Esophagus muscularis mucosa (tissue), 4 donors: ENCODE measurements around the gene SLC39A11. TPM values are rescaled to one million over a fixed set of nuclear protein-coding genes. Genes with fewer than 3 reads are reported as not detected.

Source experiments
- DNase-seq: peaks from one replicate; pipeline ENCODE4 v3.0.0-alpha.2; 2017; ENCODE audit errors: extremely low spot score
- H3K27ac ChIP-seq, 4 donors: fragments of 200-600 bp; sonication (generic); replicated peaks in 1 of 4; 1 replicate in 3 of 4; 2 replicates in 1 of 4; pipeline ENCODE4 v1.5.1; 2016 to 2019; ENCODE audit warnings: mild to moderate bottlenecking in 1 of 4
- H3K27me3 ChIP-seq, 4 donors: fragments of 200-600 bp; sonication (generic); one replicate each; pipeline versions ENCODE4 v1.5.1 to v1.6.0; 2016 to 2019
- H3K36me3 ChIP-seq, 4 donors: fragments of 200-600 bp; sonication (generic); one replicate each; pipeline ENCODE4 v1.5.1; 2016 to 2019
- H3K4me1 ChIP-seq, 4 donors: fragments of 200-600 bp; sonication (generic); one replicate each; pipeline ENCODE4 v1.5.1; 2016 to 2019
- H3K4me3 ChIP-seq, 4 donors: fragments of 200-600 bp; sonication (generic); 1 replicate in 2 of 4; 2 replicates in 2 of 4; pipeline ENCODE4 v1.5.1; 2016 to 2019; ENCODE audit warnings: mild to moderate bottlenecking in 4 of 4, moderate library complexity in 1 of 4
- H3K9me3 ChIP-seq, 4 donors: fragments of 200-600 bp; sonication (generic); 1 replicate in 3 of 4; 2 replicates in 1 of 4; pipeline ENCODE4 v1.5.1; 2016 to 2019
- CTCF ChIP-seq, 3 experiments: fragments of 200-600 bp in 2 of 3; fragments of 450-650 bp in 1 of 3; sonication (generic) in 2 of 3; IDR thresholded peaks; one replicate each; pipeline ENCODE4 v1.5.1; 2017 to 2019; ENCODE audit warnings: antibody characterized with exemption in 3 of 3, mild to moderate bottlenecking in 2 of 3, moderate library complexity in 1 of 3
- EP300 ChIP-seq: sonication (generic); formaldehyde crosslinking; IDR thresholded peaks from one replicate; pipeline ENCODE4 v1.6.1; 2017; ENCODE audit warnings: antibody characterized with exemption
- POLR2A ChIP-seq: fragments of 450-650 bp; IDR thresholded peaks from one replicate; pipeline ENCODE4 v1.6.1; 2017; ENCODE audit warnings: antibody characterized with exemption, moderate library complexity, mild to moderate bottlenecking, low read depth
- POLR2AphosphoS5 ChIP-seq, 2 donors: sonication (generic); formaldehyde crosslinking; IDR thresholded peaks; one replicate each; pipeline ENCODE4 v1.6.1; 2017; ENCODE audit warnings: antibody characterized with exemption in 2 of 2
- whole genome bisulfite sequencing: methylation state at CpG from one replicate; pipeline ENCODE4 v1.1.5; 2018; 5-methylcytosine and 5-hydroxymethylcytosine counted together
- intact Hi-C: fragments of 100-400 bp; cut with DNase I; formaldehyde crosslinking; loops from one replicate; pipeline ENCODE4 v1.15.1; 2023
- total RNA-seq, 4 donors: library from RNA; depleted of rRNA; stranded (reverse); fragments of >200 nt; gene quantifications; one replicate each; pipeline versions ENCODE4 v1.1.0 to v1.2.1, GENCODE V29; 2016

Gene SLC39A11
- total RNA-seq, 4 donors from 2014 or later: 7.5 to 20.2 (median 18.4) TPM

DNA sequence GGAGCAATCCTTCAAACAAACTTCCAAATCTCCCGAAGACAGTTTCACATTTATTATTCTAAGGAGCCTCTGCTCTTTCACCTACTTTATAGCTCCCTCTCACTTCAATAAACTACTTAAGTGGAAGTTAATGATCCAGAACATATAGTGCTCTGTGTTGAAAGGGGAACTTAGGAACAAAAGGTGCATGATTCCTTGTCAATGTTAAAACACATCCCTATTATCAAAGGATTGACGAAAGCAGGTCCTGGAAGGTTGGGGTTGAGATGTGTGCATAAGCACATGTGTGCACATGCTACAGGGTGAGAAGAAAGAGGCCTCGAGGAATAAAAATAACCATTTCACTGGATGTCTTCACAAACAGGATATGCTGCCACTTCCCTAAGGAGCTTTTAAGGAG lies 170.3 kb downstream of the SLC39A11 start:
- H3K36me3 ChIP-seq: no peaks in the 10 kb centered on the region
- TF ChIP-seq EP300 (no peak), POLR2AphosphoS5 (IDR thresholded peaks at IDR 0.05) (no peak), POLR2A (no peak), CTCF (IDR thresholded peaks at IDR 0.05) (no peak)
- H3K9me3 ChIP-seq: no peaks in the 10 kb centered on the region
- DNase-seq: no peak
- H3K27me3 ChIP-seq: no peaks in the 10 kb centered on the region
- H3K27ac ChIP-seq: no peak overlapping the region
- H3K4me1 ChIP-seq: no peaks in the 10 kb centered on the region
- intact Hi-C loops: no loop called here
- 71% methylated on average over 3 of the region's 3 CpGs for WGBS
- no peak overlapping the region for H3K4me3 ChIP-seq

GRCh38 chr17:72921347-72922054 lies 171.0 kb downstream of the SLC39A11 start:
- no peak for TF ChIP-seq EP300
- TF ChIP-seq POLR2AphosphoS5 (IDR thresholded peaks at IDR 0.05): no peak
- TF ChIP-seq CTCF (IDR thresholded peaks at IDR 0.05): no peak
- no peaks in the 10 kb centered on the region for H3K36me3 ChIP-seq

GRCh38 chr17:72920513-72920912 lies 172.0 kb downstream of the SLC39A11 start:
- WGBS: 90% methylated on average over 2 of the region's 2 CpGs
- Histone ChIP-seq H3K36me3 (no peaks in the 10 kb centered on the region), H3K27ac (no peak overlapping the region), H3K4me3 (no peak overlapping the region), H3K9me3 (no peaks in the 10 kb centered on the region), H3K4me1 (no peaks in the 10 kb centered on the region), H3K27me3 (no peaks in the 10 kb centered on the region)
- TF ChIP-seq EP300: no peak
- no peak for TF ChIP-seq POLR2AphosphoS5 (IDR thresholded peaks at IDR 0.05)
- no peak for TF ChIP-seq CTCF (IDR thresholded peaks at IDR 0.05)
- no peak for TF ChIP-seq POLR2A
- intact Hi-C loops: no loop called here
- no peak for DNase-seq

More at GRCh38 chr17:72921347-72922054, 171.0 kb downstream of the SLC39A11 start:
- no peaks in the 10 kb centered on the region for H3K4me1 ChIP-seq
- no peaks in the 10 kb centered on the region for H3K27me3 ChIP-seq
- 90% methylated on average over 5 of the region's 5 CpGs for WGBS
- no peak for DNase-seq
- H3K9me3 ChIP-seq: no peaks in the 10 kb centered on the region
- H3K27ac ChIP-seq: no peak overlapping the region
- intact Hi-C loops: no loop called here
- H3K4me3 ChIP-seq: no peak overlapping the region

- no peaks in the 10 kb centered on the region for H3K9me3 ChIP-seq
- no peak for DNase-seq
- no peak overlapping the region for H3K4me3 ChIP-seq
- intact Hi-C loops: no loop called here
- TF ChIP-seq CTCF (IDR thresholded peaks at IDR 0.05): no peak
- no peak for TF ChIP-seq POLR2A
- TF ChIP-seq EP300: no peak
- TF ChIP-seq POLR2AphosphoS5 (IDR thresholded peaks at IDR 0.05): no peak
- H3K36me3 ChIP-seq: no peaks in the 10 kb centered on the region
- no peaks in the 10 kb centered on the region for H3K27me3 ChIP-seq
- H3K4me1 ChIP-seq: no peaks in the 10 kb centered on the region
- H3K27ac ChIP-seq: no peak overlapping the region
- 82% methylated on average over 8 of the region's 8 CpGs for WGBS
Observed at GRCh38 chr17:72916991-72917390, 175.5 kb downstream of the SLC39A11 start.

DNA sequence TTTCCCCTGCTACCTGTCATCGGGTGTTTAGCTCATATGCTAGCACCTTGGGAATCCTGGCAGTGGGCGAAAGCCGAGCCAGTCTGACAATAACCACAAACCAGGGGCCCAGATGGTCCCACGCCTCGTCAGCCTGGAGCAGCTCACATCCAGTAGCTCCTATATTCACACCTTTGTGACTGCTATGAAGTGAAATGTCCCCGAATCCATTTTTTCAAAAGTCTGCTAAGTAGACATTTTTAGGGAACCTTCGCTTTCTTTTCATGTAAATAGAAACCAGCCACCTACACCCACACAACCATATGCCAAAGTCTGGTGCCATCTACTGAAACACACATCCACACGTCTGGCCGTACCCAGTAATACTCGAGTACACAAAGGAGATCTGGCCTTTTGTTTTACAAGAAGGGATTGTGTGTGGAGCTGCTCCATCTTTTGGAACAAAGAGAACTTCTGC lies 176.8 kb downstream of the SLC39A11 start:
- no peak for TF ChIP-seq CTCF (IDR thresholded peaks at IDR 0.05)
- no peak for TF ChIP-seq POLR2A
- H3K4me3 ChIP-seq: no peak overlapping the region
- no peaks in the 10 kb centered on the region for H3K4me1 ChIP-seq
- no peaks in the 10 kb centered on the region for H3K36me3 ChIP-seq
- H3K27me3 ChIP-seq: no peaks in the 10 kb centered on the region
- 92% methylated on average over 10 of the region's 10 CpGs for WGBS
- intact Hi-C loops: no loop called here
- no peaks in the 10 kb centered on the region for H3K9me3 ChIP-seq
- H3K27ac ChIP-seq: no peak overlapping the region
- DNase-seq: no peak
